Stimulated activated CD4-positive, alpha-beta T cell treated with anti-CD3 and anti-CD28 coated beads, TNF-alpha, amount 100 ng/mL, for 4 hours (primary cell): ENCODE results near the gene SMIM27.
"Not testable (repeated sequence)": the region's sequence is repeated elsewhere in the genome, so short reads cannot be mapped to it uniquely, and the experiment has no call there.

ENCODE experiments used
- DNase-seq, 3 experiments: peaks; one replicate each; pipeline ENCODE4 v3.0.0-alpha.2; 2020; ENCODE audit warnings: low read depth in 3 of 3

SMIM27 gene, protein sequence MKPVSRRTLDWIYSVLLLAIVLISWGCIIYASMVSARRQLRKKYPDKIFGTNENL

DNA sequence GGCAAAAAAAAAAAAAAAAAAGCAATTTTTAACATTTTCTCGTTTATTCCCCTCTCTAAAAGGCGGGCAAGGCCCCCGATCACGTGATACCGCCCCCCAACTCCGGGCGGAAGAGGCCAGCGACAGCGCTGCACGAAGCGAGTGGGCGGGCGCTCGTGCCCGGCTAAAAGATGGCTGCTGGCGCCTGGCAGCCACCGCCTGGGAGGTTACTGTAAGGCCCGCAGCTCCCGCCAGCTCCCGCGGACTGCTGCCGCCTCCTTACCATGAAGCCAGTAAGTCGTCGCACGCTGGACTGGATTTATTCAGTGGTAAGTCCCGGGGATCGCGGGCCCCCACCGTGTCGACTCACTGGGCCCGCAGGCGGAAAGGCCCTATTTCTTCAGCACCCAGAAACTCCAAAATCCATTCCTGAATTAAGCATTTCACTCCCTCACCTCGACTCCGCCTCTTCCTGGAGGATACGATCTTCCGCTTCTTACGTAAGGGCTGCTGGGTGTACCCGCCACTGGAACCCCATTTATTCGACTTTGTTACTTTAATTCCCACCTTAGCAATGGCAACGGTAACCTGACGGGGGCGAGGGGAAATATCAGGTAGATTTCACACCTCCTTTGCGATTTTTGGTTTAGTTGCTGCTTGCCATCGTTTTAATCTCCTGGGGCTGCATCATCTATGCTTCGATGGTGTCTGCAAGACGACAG is at the start of gene SMIM27, which contains the start of gene TOPORS:
Gene SMIM27, plus strand, starts transcription at position 156 of the 701 bp plus-strand sequence. Its CDS starts 108 bp downstream, at position 264.
Gene TOPORS, minus strand, starts transcription at position 415 of the 701 bp plus-strand sequence. Its CDS starts 150 bp downstream, at position 265.
- peak; percentile 83 to 88 (median 83) for DNase-seq

DNA sequence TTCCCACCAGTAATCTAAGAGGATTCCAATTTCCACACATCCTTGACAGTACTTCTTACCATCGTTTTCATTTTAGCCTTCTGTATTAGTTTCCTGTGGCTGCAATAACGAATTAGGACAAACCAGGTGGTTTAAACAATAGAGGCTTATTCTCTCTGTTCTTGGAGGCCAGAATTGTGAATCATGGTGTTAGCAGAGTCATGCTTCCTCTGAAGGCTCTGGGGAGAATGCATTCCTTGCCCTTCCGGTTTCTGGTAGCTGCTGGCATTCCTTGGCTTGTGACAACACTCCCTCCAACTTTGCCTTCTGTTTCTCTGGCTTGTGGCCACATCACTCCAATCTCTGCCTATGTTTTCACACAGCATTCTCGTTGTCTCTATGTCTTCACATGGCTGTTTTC is 49.7 kb upstream of the SMIM27 start:
- DNase-seq, result no peak

DNA sequence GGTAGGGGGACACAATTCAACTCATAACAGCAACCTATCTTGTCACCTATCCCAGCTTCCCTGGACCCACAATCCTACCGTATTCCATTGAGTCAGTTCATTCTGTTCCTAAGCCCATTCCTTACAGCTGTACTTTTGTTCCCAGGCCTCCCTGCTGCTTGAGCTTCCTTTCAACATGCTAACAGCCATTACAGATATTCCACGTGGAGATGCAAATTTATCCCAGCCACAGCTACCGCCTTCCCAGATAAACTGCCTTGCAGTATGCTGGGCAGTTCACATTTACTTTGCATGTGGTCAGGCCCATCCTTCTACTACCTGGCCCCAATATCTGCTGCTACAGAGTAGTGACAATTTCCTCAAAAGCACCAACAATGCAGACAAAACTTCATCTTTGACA is 49.1 kb upstream of the SMIM27 start:
- no peak for DNase-seq

DNA sequence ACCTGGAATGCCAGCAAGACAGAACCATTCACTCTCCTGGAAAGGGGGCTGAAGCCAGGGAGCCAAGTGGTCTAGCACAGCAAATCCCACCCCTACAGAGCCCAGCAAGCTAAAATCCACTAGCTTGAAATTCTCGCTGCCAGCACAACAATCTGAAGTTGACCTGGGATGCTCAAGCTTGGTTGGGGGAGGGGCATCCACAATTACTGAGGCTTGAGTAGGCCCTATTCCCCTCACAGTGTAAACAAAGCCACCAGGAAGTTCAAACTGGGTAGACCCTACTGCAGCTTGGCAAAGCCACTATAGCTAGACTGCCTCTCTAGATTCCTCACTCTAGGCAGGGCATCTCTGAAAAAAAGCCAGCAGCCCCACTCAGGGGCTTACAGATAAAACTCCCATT is 43.4 kb upstream of the SMIM27 start:
- no peak for DNase-seq

DNA sequence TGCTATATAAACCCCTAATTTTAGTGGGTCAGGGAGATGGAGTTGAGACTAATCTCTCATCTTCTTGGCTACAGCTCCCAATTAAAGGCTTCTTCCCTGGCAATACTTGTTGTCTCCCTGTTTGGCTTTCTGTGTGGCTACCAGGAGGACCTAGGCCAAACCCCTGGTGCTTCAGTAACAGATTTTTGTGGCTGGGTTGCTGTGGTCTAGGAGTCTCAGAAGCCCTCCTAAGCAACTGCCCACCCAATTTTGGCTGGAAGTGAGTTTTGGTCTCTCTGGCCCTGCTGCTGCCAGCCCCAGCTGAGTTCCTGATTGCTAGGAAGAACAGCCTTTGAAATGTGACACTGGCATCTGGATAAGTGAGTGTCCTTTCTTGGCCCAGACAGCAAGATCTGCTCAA is 35.9 kb upstream of the SMIM27 start:
- no peak for DNase-seq

DNA sequence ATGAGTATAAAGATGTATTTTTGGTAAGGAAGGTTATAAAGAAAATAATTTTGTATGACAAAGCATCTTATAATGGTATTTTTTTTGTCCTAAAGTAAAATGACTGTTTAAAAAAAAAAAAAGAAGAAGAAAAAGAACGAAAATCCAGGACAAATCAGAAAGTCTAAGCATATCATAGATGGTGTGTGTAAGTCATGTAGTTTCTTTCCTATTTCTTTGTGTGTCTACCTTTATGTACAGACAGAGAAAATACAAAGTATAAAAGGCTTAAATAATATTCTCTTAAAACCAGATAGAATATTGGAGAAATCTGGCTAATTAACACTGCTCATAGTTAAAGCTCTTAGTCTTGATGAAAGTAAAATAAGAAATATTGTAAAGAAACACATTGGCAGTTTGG is 33.9 kb upstream of the SMIM27 start:
- no peak for DNase-seq

DNA sequence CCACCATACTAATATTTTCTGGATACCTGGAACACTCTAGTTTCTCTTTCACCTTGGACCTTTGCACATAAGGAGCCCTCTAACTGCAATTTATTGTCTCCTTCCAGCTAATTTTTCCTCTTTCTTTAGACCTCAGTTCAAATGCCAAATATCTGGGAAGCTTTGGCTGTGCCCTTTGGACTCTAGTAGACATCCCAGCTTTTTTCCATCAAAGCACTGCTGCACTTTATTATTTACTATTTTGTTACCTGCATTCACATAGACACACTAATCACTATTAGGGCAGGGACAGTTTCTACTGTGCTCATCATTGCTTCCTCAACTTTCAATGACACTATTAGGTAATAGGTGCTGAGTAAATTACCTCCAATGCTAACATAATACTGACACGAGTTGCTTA is 28.2 kb upstream of the SMIM27 start:
- DNase-seq, result no peak

DNA sequence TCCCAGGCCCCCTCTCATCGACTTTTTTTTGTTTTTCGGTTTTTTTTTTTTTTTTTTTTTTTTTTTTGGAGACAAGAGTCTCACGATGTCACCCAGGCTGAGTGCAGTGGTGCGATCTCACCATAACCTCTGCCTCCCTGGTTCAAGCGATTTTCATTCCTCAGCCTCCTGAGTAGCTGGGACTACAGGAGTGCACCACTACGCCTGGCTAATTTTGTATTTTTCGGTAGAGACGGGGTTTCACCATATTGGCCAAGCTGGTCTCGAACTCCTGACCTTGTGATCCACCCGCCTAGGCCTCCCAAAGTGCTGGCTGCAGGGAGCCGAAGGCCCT is 27.6 kb upstream of the SMIM27 start:
- DNase-seq, result not testable (repeated sequence)

DNA sequence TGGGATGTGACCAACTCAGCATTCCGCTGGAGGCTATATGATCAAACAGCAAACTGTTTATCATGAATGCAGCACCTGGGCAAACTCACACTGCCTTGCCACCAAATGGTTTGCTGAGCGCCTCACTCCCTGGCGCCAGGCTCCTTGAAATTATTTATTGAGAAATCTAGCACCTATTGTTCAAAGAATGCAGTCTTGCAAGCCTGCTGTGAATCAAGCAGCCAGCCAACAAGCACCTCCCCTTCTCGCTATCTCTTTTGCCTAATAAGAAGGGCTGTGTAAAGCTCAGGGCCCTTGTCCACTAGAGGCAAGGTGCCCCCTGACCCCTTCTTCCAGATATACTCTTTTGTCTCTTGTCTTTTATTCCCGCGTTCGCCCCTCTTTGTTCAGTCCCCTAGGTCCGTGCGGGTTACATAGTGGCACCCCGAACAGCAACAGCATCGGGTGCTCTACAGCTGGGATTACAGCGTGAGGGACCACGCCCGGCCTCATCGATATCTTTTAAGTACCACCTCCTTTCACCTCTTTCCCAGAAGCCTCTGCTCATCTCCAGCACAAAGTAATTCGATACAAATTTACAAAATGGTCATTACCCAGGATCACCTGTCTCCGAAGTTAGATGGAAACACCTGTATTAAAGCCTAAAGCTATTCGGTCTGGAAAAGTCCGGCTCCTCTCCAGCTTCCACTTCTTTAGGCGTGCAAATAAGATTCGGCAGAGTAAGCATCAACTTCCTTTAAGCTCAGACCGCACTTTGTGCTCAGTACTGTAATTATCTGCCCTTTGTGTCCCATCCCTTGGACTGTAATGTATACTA is 27.0 kb upstream of the SMIM27 start:
- no peak for DNase-seq

DNA sequence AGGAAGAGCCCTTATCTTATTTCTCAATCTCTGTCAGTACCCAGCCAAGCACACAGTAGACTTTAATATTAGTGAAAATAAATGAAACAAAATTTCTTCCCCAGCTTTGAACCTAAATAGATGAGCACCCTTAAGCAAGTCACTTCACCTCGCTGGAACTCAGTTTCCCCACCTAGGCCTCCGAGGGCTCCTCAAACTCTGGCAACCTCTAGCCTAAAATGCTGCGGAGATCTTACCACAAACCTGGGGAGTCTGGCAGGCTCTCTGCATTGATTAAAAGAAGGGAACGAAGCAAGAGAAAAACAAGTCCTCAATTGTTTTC is 26.5 kb upstream of the SMIM27 start:
- no peak for DNase-seq

DNA sequence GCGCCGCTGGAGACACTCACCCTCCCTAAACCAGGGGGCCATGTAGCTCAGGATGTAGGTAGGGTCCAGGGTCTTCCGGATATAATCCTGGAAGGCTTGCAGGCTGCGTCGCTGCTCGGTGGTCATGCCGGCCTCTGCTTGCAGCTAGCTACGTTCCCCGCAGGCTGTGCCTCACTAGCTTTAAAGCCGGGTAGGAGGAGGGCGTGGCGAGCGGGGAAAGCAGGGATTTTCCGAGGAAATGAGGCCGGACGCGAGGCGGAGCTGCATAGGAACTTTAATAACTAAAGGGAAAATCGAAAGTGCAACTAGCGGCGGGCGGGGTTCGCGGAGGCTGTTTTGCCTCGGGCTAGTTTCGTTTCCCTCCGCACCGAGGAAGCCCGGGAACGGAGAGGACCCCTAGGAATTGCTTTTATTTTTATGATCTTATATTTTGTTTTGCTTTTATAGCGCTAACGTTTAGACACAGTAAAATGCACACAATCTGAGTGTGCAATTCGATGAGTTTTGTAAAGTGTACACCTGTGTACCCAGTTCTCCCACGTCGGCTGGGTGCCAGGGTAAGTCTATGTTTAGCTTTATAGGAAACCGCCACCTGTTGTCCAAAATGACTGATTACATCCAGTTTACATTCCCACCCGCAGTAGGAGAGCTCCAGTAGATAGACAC is 26.0 kb upstream of the SMIM27 start, which contains the start of gene RIGI:
Gene RIGI, minus strand, starts transcription at position 156 of the 666 bp plus-strand sequence. Its CDS starts 30 bp downstream, at position 126.
- peak; percentile 40 to 72 (median 71) for DNase-seq

DNA sequence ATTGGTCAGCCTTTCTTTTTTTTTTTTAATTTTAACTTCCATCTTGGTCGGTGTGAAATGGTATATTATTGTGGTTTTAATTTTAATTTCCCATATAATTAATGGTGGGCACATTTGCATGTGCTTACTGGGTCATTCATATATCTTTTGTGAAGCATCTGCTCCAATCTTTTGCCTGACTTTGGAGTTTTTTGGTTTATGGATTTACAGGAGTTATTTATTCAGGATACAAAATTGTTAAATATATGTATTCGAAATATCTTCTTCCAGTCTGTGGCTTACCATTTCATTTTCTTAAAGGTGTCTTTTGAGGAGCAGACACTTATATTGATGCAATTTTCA is 25.4 kb upstream of the SMIM27 start:
- no peak for DNase-seq

DNA sequence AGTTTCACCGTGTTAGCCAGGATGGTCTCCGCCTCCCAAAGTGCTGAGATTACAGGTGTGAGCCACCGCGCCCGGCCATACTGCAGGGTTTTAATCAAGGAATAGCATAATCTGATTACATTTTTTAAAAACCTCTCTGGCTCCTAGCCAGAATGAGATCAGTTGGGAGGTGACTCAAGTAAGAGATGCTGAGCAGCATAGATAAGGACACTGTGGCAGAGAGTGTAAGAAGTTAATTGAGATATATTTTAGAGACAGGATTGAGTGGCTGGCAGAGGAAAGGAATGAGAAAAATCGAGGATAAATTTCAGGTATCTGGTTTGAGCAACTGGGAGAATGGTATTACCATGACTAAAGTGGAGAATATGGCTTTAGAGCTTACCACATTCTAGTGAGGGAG is 18.8 kb upstream of the SMIM27 start:
- DNase-seq, result no peak

DNA sequence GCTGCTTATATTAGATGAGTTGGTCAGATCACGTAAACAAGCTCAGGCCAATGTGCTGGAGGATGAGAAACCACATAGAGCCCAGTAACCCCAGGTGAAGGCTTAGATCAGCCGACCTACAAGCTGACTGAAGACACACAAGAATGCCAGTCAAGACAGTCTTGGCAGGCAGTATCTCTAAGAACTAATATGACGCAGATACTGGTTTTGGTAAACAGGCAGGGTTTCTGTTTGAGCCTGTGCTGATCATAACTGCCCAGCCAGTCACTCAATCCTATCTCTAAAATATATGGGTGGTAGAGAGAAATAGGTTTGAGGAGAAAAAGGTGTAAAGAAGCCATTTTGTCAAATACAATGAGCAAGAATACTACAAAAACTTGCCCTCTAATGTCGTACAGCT is 18.3 kb upstream of the SMIM27 start:
- DNase-seq, result no peak

DNA sequence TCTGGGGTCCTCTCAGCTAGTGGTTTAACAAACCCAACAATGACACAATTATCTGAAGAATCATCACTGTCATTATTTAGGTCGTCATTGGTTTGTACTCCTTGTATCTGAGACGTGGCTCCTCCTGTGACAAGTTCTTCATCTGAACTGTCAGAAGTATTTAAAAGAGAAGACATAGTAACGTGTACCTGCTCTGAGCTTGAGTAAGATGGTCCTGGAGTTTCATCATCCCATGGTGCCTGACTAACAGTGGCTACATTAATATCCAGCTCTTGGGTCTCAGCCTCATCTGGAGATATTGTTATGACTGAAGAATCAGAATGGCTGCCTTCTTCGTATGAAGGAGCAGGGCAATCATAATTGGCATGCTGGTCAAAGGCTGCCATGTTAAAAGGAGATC is 9.1 kb upstream of the SMIM27 start:
- no peak for DNase-seq

DNA sequence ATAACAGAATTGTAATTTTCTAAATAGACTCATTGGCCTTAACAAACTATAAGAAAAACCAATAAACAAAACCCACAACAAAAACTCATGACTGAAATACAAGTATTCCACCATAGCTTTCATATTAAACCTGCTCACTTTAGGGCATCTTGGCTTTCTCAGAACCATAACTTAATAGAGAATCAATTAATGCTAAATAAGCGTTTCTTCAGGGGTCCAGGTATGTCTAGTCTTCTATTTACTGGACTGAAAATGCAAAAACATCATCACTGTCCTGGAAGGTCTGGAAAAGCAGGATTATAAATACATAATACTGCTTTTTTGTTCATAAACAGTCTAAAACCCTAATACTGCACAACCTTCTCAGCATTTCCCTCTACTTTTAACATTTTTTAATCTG is 6.2 kb upstream of the SMIM27 start:
- no peak for DNase-seq

DNA sequence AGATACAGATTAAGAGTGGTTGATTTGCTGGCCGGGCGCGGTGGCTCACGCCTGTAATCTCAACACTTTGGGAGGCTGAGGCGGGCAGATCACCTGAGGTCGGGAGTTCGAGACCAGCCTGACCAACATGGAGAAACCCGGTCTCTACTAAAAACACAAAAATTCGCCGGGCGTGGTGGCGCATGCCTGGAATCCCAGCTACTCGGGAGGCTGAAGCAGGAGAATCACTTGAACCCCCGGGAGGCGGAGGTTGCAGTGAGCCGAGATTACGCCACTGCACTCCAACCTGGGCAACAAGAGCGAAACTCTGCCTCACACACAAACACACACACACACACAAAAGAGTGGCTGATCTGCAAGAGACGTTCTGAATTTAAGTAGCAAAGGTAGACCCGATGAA is 3.9 kb upstream of the SMIM27 start:
- not testable (repeated sequence) for DNase-seq

DNA sequence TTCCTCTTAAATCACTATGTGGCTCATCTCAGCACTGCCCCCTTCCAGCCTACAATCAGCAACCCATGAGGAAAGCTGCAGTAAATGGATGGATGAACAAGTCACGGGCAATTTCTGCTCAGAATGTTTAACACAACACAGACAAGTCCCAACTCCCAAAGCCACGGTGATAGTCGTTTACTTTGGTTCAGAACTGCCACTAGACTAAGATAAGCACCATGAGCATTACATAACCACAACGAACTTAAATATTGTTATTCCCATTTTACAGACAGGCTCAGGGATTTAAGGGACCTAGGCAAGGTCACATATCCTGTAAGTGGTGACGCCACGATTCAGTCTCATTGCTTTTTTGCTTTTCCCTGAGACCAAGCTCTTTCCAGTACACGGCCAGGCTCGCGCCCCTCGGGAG is 2.0 kb upstream of the SMIM27 start:
- DNase-seq, result no peak

DNA sequence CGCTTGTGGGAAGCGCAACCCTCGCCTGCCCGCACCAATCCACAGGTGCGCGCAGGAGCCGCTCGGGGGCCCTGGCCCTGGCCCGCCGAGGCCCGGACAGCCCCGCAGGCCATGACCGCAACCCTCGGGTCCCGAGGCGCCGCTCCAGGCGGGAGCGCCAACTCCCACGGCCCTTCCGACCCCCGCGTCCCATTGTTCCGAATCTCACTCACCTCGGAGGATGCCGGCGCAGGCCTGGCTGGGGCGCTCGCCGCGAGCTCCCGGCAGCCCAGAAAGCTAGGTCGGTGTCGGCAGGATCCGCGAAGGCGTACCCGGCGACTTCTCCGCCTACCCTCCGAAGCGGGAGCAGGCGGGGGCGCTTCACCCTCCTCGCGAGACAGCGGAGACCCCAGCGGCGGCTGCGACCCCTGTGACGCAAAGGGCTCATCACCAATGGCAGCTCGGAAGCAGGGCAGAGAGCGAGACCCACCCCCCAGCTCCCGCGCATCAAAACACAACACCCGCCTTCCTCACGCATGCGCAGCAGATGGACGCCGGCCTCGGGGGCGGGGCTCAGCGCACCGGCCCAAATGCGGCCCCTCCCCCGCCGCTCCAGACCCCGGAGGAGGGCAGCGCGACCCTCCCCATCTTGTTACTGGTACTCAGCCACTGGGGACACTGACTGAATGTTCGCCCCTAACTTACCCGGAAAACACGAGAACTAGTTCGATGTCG is 1.4 kb upstream of the SMIM27 start:
- peak; percentile 87 to 91 (median 89) for DNase-seq

DNA sequence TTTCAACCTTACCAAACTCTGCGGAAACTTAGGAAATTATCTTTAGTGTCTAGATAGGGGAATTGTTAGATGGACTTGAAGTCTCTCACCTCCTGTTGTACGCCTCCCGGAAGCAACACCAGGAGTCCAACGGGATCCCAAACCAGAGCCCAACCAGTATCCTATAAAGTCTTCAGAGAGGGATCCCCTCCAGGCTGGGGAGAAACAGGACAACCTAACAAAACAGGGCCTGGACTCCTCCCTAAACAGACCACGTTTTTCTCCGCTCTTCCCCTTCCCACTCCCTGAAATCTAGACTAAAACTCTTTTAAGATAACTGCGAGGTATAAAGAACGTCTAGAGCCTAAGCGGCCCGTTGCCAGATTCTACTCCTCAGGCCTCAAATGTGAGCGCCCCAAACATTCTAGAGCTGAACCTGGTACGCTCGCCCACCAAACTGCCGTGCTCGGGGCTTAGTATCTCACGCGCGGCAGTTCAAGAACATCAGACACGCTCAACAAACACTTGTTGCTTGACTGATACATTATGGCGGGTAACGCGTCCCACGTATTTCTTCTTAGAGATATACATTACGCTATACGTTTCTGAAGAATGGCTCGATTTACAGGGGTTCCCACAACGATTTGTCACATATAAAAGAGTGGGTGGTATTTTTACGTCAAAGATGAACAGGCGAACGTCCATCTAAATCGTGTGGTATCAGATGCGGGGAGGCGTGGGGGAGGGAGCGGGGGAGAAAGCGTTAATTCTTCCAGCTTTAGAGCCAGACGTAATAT is 663 bp upstream of the SMIM27 start:
- DNase-seq, result peak in 2 of 3 experiments; percentile 19 to 25

DNA sequence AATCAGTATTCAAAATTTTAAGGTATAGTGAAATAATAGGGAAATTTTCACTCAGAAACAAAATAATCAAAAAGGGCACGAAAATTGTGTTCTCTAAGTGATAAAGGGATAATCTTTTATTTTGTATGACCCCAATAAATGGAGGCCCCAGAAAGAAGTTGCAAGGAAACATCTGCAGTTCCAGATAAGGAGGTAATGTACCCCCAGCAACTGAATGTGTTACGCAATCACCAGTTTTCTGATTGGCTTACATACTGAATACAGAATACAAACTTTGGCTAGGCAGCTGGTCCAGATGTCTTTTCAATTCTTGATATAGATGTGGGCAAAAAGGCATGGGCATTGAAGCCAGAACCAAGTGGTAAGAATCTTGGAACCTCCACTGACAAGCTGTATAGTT is 2.0 kb downstream of the SMIM27 start:
- no peak for DNase-seq
